A549 (cell line): ENCODE data around the gene TTLL9. TPM values are rescaled to one million over a fixed set of nuclear protein-coding genes. Genes with fewer than 3 reads are reported as not detected.

ENCODE experiments used
- ATAC-seq, 2 experiments: fragments of 200-7000 bp in 1 of 2; fragments of >200 bp in 1 of 2; cut with Nextera tagmentation in 1 of 2; cut with Tn5 transposase in 1 of 2; 3 replicates each; pipeline versions ENCODE4 v1.8.0 to v1.9.1; 2018 to 2020; ENCODE audit warnings: mild to moderate bottlenecking in 1 of 2, moderate library complexity in 1 of 2
- CTCF ChIA-PET: fragments of 300-600 bp; sonication (Branson Sonifier 250); formaldehyde crosslinking; extraction: SDS; loops from one replicate; lab custom pipeline; 2021; ENCODE audit warnings: antibody characterized with exemption, inconsistent platforms; lab: Yijun Ruan, JAX
- POLR2A ChIA-PET: fragments of 350-600 bp; formaldehyde crosslinking; extraction: SDS; loops from one replicate; lab custom pipeline; 2021; ENCODE audit warnings: antibody characterized with exemption, inconsistent platforms; lab: Yijun Ruan, JAX
- DNase-seq, 2 experiments: peaks; one replicate each; pipeline versions ENCODE4 v3.0.0 to v3.0.0-alpha.2; 2011 to 2016; ENCODE audit warnings: low read depth in 1 of 2, low spot score in 1 of 2
- FAIRE-seq: peaks from 2 replicates; lab custom pipeline; 2011; peaks lifted over from hg19 to GRCh38; lab: Jason Lieb, UNC
- H3K27ac ChIP-seq, 2 experiments: fragments of >200 bp; sonication (Bioruptor Twin); formaldehyde crosslinking; 3 replicates each; pipeline ENCODE4 v1.5.1; 2016 to 2017
- H3K4me1 ChIP-seq: fragments of >200 bp; sonication (Bioruptor Twin); formaldehyde crosslinking; 3 replicates; pipeline ENCODE4 v1.6.1; 2016
- H3K4me2 ChIP-seq: fragments of >200 bp; sonication (Bioruptor Twin); formaldehyde crosslinking; 3 replicates; pipeline ENCODE4 v1.6.1; 2016
- H3K4me3 ChIP-seq: fragments of >200 bp; sonication (Bioruptor Twin); formaldehyde crosslinking; 3 replicates; pipeline ENCODE4 v1.5.1; 2016
- H3K9me3 ChIP-seq: fragments of >200 bp; sonication (Bioruptor Twin); formaldehyde crosslinking; 3 replicates; pipeline ENCODE4 v1.6.1; 2016
- BHLHE40 ChIP-seq: IDR thresholded peaks from 2 replicates; pipeline ENCODE4 v1.6.1; 2012; ENCODE audit warnings: low read depth, low read length, inconsistent platforms
- CHD4 ChIP-seq: fragments of 200-600 bp; sonication (generic); IDR thresholded peaks from 2 replicates; pipeline ENCODE4 v1.6.1; 2016; ENCODE audit warnings: antibody characterized with exemption, mild to moderate bottlenecking, borderline replicate concordance
- EHMT2 ChIP-seq: fragments of 200-600 bp; sonication (generic); IDR thresholded peaks from 2 replicates; pipeline ENCODE4 v1.6.1; 2016; ENCODE audit warnings: antibody characterized with exemption, low read depth, mild to moderate bottlenecking, moderate library complexity
- EP300 ChIP-seq, 2 experiments: fragments of >200 bp; sonication (Bioruptor Twin); formaldehyde crosslinking; IDR thresholded peaks; 2 replicates in 1 of 2; 3 replicates in 1 of 2; pipeline ENCODE4 v1.6.1; 2016 to 2017
- FOSB ChIP-seq: fragments of 250-450 bp; sonication (Bioruptor Pico); IDR thresholded peaks from 2 replicates; pipeline ENCODE4 v1.5.0; 2020; ENCODE audit warnings: mild to moderate bottlenecking, moderate library complexity
- FOSL2 ChIP-seq, 2 experiments: fragments of 450-650 bp in 1 of 2; fragments of >200 bp in 1 of 2; sonication (Bioruptor Twin) in 1 of 2; formaldehyde crosslinking; IDR thresholded peaks; 2 replicates each; pipeline versions ENCODE4 v1.5.0 to v1.6.1; 2016 to 2020; ENCODE audit warnings: mild to moderate bottlenecking in 1 of 2, moderate library complexity in 1 of 2
- HDAC2 ChIP-seq: fragments of 200-600 bp; sonication (generic); IDR thresholded peaks from 2 replicates; pipeline ENCODE4 v1.6.1; 2016
- HEYL ChIP-seq: fragments of 250-450 bp; sonication (Bioruptor Pico); IDR thresholded peaks from 2 replicates; pipeline ENCODE4 v1.8.0; 2021; ENCODE audit warnings: mild to moderate bottlenecking, moderate library complexity
- HOXA7 ChIP-seq: fragments of 250-450 bp; sonication (Bioruptor Pico); IDR thresholded peaks from 2 replicates; pipeline ENCODE4 v1.5.0; 2020; ENCODE audit warnings: mild to moderate bottlenecking, moderate library complexity
- JUN ChIP-seq, 2 experiments: fragments of >200 bp; sonication (Bioruptor Twin); formaldehyde crosslinking; IDR thresholded peaks; 2 replicates in 1 of 2; 3 replicates in 1 of 2; pipeline ENCODE4 v1.6.1; 2016 to 2017
- KDM5A ChIP-seq: fragments of 200-600 bp; sonication (generic); IDR thresholded peaks from 2 replicates; pipeline ENCODE4 v1.6.1; 2016; ENCODE audit warnings: antibody characterized with exemption, mild to moderate bottlenecking
- MAZ ChIP-seq: fragments of 150-350 bp; IDR thresholded peaks from 2 replicates; pipeline ENCODE4 v1.6.1; 2014; ENCODE audit warnings: antibody characterized with exemption, low read depth, low read length, borderline replicate concordance
- NR3C1 ChIP-seq: fragments of >200 bp; sonication (Bioruptor Twin); formaldehyde crosslinking; IDR thresholded peaks from 3 replicates; pipeline ENCODE4 v1.6.1; 2017
- PHF8 ChIP-seq: fragments of 200-600 bp; sonication (generic); IDR thresholded peaks from 2 replicates; pipeline ENCODE4 v1.6.1; 2016; ENCODE audit warnings: low read depth, mild to moderate bottlenecking, antibody characterized with exemption, moderate library complexity, borderline replicate concordance
- POLR2AphosphoS2 ChIP-seq: conservative IDR thresholded peaks from 2 replicates; pipeline ENCODE4 v1.6.1; 2012; ENCODE audit warnings: low read length, improper control_type of control experiment, inconsistent platforms
- RARB ChIP-seq: fragments of 250-450 bp; sonication (Bioruptor Pico); IDR thresholded peaks from 2 replicates; pipeline ENCODE4 v1.8.0; 2021; ENCODE audit warnings: mild to moderate bottlenecking, moderate library complexity
- RCOR1 ChIP-seq: fragments of 150-350 bp; IDR thresholded peaks from 2 replicates; pipeline ENCODE4 v1.6.1; 2014; ENCODE audit warnings: antibody characterized with exemption, low read length, low read depth
- SMC3 ChIP-seq: fragments of >200 bp; sonication (Bioruptor Twin); formaldehyde crosslinking; IDR thresholded peaks from 3 replicates; pipeline ENCODE4 v1.6.1; 2018; ENCODE audit warnings: inconsistent platforms
- SREBF2 ChIP-seq: fragments of 450-650 bp; IDR thresholded peaks from 2 replicates; pipeline ENCODE4 v1.6.1; 2014; ENCODE audit warnings: mild to moderate bottlenecking, moderate library complexity
- TP53 ChIP-seq: fragments of 250-450 bp; sonication (Bioruptor Pico); IDR thresholded peaks from 2 replicates; pipeline ENCODE4 v1.5.0; 2021; ENCODE audit warnings: mild to moderate bottlenecking, moderate library complexity
- ZNF302 ChIP-seq: fragments of 250-450 bp; sonication (Bioruptor Pico); IDR thresholded peaks from 2 replicates; pipeline ENCODE4 v1.9.0; 2021; ENCODE audit warnings: inconsistent platforms, mild to moderate bottlenecking, moderate library complexity
- WGBS: methylation state at CpG from one replicate; pipeline ENCODE4 v1.1.6; 2017; ENCODE audit errors: missing lambda C conversion rate; 5-methylcytosine and 5-hydroxymethylcytosine counted together
- polyA plus RNA-seq, 4 experiments: library from polyadenylated mRNA; depleted of rRNA in 3 of 4; stranded (reverse); fragments of >200 nt; fragmentation: RNase III in 1 of 4; extraction: RNeasy Plus Mini Kit Qiagen cat#74134 plus additional on column Dnase treatment in 1 of 4; gene quantifications; 2 replicates in 3 of 4; 3 replicates in 1 of 4; pipeline ENCODE4 v1.2.3, GENCODE V29; 2011 to 2017
- TF ChIP-seq, protein P1 (sequence below): IDR thresholded peaks from 2 replicates; pipeline ENCODE4 v1.6.1; 2012; ENCODE audit warnings: low read depth, borderline replicate concordance
- TF ChIP-seq, protein P2 (sequence below): fragments of 200-600 bp; sonication (generic); IDR thresholded peaks from 2 replicates; pipeline ENCODE4 v1.6.1; 2016; ENCODE audit warnings: antibody characterized with exemption, mild to moderate bottlenecking, moderate library complexity
- TF ChIP-seq, protein P3 (sequence below): IDR thresholded peaks from 2 replicates; pipeline ENCODE4 v1.6.1; 2012
- TF ChIP-seq, protein P4 (sequence below): fragments of 250-450 bp; sonication (Bioruptor Pico); IDR thresholded peaks from 2 replicates; pipeline ENCODE4 v1.5.0; 2021; ENCODE audit warnings: mild to moderate bottlenecking, moderate library complexity, borderline replicate concordance

The TTLL9 gene
- polyA plus RNA-seq, 2 of the 4 experiments (the other 2 are of a cell fraction): 0.06 to 0.15 TPM

DNA sequence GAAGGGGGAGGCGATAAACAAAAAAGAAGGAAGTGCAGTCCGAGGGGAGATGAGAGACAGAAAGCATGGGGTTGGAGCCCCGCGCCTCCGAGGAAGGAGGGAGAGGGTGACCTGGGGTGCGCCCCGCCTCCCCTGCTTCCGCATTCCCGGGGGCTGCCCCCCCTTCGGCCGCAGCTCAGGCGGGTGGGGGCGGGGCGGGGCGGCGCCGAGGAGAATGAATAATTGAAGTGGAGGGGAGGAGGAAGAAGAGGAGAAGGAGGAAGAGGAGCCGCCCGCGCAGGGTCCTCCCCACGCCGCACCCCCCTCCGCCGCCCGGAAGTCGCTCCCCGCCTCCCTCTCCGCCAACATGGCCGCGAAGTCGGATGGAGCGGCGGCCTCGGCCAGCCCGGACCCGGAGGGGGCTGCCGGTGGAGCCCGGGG lies 97.4 kb downstream of the TTLL9 start, which contains the start of gene XKR7:
Gene XKR7 (plus strand): TSS at position 322 of the 420 bp plus-strand sequence. CDS start 25 bp downstream, at position 347.
- Histone ChIP-seq H3K9me3 (no peaks in the 10 kb centered on the region), H3K4me1 (peaks cover 6% of the 10 kb centered on the region; the same call in 2 of the 3 replicates), H3K27ac (no peak within 1 kb of the TSS), H3K4me3 (no peak within 1 kb of the TSS; the same call in 2 of the 3 replicates), H3K4me2 (peak within 1 kb of the TSS; percentile 47; the same call in 2 of the 3 replicates)
- WGBS: 19% methylated on average over 21 of the region's 38 CpGs
- ATAC-seq (no peak), FAIRE-seq (no peak), DNase-seq (no peak)
- TF ChIP-seq EP300 (IDR thresholded peaks at IDR 0.05): no peak
- TF ChIP-seq SMC3: no peak
- TF ChIP-seq, protein P1, sequence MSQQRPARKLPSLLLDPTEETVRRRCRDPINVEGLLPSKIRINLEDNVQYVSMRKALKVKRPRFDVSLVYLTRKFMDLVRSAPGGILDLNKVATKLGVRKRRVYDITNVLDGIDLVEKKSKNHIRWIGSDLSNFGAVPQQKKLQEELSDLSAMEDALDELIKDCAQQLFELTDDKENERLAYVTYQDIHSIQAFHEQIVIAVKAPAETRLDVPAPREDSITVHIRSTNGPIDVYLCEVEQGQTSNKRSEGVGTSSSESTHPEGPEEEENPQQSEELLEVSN: no peak
- TF ChIP-seq JUN (IDR thresholded peaks at IDR 0.05): no peak
- TF ChIP-seq, protein P2, sequence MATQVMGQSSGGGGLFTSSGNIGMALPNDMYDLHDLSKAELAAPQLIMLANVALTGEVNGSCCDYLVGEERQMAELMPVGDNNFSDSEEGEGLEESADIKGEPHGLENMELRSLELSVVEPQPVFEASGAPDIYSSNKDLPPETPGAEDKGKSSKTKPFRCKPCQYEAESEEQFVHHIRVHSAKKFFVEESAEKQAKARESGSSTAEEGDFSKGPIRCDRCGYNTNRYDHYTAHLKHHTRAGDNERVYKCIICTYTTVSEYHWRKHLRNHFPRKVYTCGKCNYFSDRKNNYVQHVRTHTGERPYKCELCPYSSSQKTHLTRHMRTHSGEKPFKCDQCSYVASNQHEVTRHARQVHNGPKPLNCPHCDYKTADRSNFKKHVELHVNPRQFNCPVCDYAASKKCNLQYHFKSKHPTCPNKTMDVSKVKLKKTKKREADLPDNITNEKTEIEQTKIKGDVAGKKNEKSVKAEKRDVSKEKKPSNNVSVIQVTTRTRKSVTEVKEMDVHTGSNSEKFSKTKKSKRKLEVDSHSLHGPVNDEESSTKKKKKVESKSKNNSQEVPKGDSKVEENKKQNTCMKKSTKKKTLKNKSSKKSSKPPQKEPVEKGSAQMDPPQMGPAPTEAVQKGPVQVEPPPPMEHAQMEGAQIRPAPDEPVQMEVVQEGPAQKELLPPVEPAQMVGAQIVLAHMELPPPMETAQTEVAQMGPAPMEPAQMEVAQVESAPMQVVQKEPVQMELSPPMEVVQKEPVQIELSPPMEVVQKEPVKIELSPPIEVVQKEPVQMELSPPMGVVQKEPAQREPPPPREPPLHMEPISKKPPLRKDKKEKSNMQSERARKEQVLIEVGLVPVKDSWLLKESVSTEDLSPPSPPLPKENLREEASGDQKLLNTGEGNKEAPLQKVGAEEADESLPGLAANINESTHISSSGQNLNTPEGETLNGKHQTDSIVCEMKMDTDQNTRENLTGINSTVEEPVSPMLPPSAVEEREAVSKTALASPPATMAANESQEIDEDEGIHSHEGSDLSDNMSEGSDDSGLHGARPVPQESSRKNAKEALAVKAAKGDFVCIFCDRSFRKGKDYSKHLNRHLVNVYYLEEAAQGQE: no peak
- no peak for TF ChIP-seq CHD4
- no peak for TF ChIP-seq FOSL2 (IDR thresholded peaks at IDR 0.05)
- no peak for TF ChIP-seq FOSL2 (CRISPR knock-in tag; IDR thresholded peaks at IDR 0.05)
- no peak for TF ChIP-seq TP53
- no peak for TF ChIP-seq PHF8
- no peak for TF ChIP-seq MAZ
- TF ChIP-seq BHLHE40: no peak
- TF ChIP-seq RCOR1: no peak
- TF ChIP-seq RARB: no peak
- ChIA-PET CTCF (interaction anchor here (1.3 to 5.1 kb wide), 4 partner anchors 9 to 121 kb away, joined by 3 to 35 read pairs (median 10); partner anchors contain the start of gene PDRG1), POLR2A (no interaction called here)

DNA sequence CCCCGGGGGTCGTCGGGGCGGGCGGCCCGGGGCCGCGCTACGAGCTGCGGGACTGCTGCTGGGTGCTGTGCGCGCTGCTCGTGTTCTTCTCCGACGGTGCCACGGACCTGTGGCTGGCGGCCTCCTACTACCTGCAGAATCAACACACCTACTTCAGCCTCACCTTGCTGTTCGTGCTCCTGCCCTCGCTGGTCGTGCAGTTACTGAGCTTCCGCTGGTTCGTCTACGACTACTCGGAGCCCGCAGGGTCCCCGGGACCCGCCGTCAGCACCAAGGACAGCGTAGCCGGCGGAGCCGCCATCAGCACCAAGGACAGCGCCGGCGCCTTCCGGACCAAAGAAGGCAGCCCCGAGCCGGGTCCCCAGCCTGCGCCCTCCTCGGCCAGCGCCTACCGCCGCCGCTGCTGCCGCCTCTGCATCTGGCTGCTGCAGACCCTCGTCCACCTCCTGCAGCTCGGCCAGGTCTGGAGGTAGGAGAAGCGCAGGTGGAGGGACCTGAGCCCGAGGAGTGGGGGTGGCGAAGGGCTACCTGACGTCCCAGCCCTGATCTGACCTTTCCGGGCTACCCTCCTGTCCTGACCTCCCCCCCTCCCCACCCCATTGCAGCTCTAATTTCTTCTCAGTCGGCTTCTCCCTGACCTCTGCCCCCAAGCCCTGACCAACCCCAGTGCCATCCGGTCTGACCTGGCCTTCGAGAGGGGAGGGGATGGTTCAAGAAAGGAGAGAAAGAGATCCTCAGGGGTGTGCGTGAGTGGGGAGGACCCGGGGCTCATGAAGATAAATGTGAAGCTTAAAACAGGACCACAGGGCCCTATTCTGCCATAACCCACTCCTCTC lies 98.1 kb downstream of the TTLL9 start:
- no peak overlapping the region for H3K27ac ChIP-seq
- H3K4me3 ChIP-seq: no peak overlapping the region; the same call in 2 of the 3 replicates
- peak; percentile 44 to 81 for DNase-seq
- peaks cover 6% of the 10 kb centered on the region; the same call in 2 of the 3 replicates for H3K4me1 ChIP-seq
- no peaks in the 10 kb centered on the region for H3K9me3 ChIP-seq
- FAIRE-seq: no peak
- peak overlapping the region; percentile 47; the same call in 2 of the 3 replicates for H3K4me2 ChIP-seq
- peak; percentile 82 to 89 for ATAC-seq
- POLR2A ChIA-PET: no interaction called here
- CTCF ChIA-PET: interaction anchor here (0.6 to 5.1 kb wide), 8 partner anchors 9 to 145 kb away, joined by 3 to 35 read pairs (median 5); partner anchors contain the start of gene PDRG1
- WGBS: 47% methylated on average over 6 of the region's 57 CpGs
- no peak for TF ChIP-seq NR3C1
- TF ChIP-seq ZNF302 (CRISPR knock-in tag): 0 out of 2 replicates have a peak, but pooled peaks have one; percentile 29
- no peak for TF ChIP-seq POLR2AphosphoS2
- TF ChIP-seq PHF8: no peak
- no peak for TF ChIP-seq KDM5A
- TF ChIP-seq SREBF2: no peak
- TF ChIP-seq HEYL (CRISPR knock-in tag): peak; percentile 79; the same call in 1 of the 2 replicates
- TF ChIP-seq HOXA7: no peak
- TF ChIP-seq, protein P3, sequence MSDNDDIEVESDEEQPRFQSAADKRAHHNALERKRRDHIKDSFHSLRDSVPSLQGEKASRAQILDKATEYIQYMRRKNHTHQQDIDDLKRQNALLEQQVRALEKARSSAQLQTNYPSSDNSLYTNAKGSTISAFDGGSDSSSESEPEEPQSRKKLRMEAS: no peak
- TF ChIP-seq, protein P4, sequence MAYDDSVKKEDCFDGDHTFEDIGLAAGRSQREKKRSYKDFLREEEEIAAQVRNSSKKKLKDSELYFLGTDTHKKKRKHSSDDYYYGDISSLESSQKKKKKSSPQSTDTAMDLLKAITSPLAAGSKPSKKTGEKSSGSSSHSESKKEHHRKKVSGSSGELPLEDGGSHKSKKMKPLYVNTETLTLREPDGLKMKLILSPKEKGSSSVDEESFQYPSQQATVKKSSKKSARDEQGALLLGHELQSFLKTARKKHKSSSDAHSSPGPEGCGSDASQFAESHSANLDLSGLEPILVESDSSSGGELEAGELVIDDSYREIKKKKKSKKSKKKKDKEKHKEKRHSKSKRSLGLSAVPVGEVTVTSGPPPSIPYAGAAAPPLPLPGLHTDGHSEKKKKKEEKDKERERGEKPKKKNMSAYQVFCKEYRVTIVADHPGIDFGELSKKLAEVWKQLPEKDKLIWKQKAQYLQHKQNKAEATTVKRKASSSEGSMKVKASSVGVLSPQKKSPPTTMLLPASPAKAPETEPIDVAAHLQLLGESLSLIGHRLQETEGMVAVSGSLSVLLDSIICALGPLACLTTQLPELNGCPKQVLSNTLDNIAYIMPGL (CRISPR knock-in tag): no peak
- TF ChIP-seq, protein P2: peak; percentile 99
- peak; percentile 99 for TF ChIP-seq EHMT2
- TF ChIP-seq FOSB (CRISPR knock-in tag): 0 out of 2 replicates have a peak, but pooled peaks have one; percentile 46
- no peak for TF ChIP-seq RCOR1
- TF ChIP-seq JUN (IDR thresholded peaks at IDR 0.05): no peak
- TF ChIP-seq HDAC2: 0 out of 2 replicates have a peak, but pooled peaks have one; percentile 58
